ENCODE data around the gene GPATCH2.

Gene GPATCH2

GRCh38 chr1:217564207-217564606 lies 66.7 kb downstream of the GPATCH2 start:
- Histone ChIP-seq H3K27me3 (no peaks in the 10 kb centered on the region), H3K36me3 (no peaks in the 10 kb centered on the region), H3K9me3 (no peaks in the 10 kb centered on the region), H3K4me3 (ENCODE audit: low read depth in 1 of 2, low read length in 1 of 2) (no peak overlapping the region), H3K27ac (no peak overlapping the region), H3K4me1 (ENCODE audit: control insufficient read depth in 1 of 2, insufficient read depth in 1 of 2, low read depth in 1 of 2, low read length in 1 of 2) (no peaks in the 10 kb centered on the region)
- TF ChIP-seq CTCF (IDR thresholded peaks at IDR 0.05), result no peak

- TF ChIP-seq CTCF (IDR thresholded peaks at IDR 0.05), result no peak
- H3K27ac ChIP-seq, result no peak overlapping the region
Measured at GRCh38 chr1:217563179-217563578, 67.7 kb downstream of the GPATCH2 start.

GRCh38 chr1:217562229-217562878 lies 68.5 kb downstream of the GPATCH2 start:
- TF ChIP-seq CTCF (IDR thresholded peaks at IDR 0.05), result no peak

More at GRCh38 chr1:217563179-217563578, 67.7 kb downstream of the GPATCH2 start:
- no peaks in the 10 kb centered on the region for H3K4me1 ChIP-seq (ENCODE audit: control insufficient read depth in 1 of 2, insufficient read depth in 1 of 2, low read depth in 1 of 2, low read length in 1 of 2)
- H3K36me3 ChIP-seq, result no peaks in the 10 kb centered on the region
- no peaks in the 10 kb centered on the region for H3K9me3 ChIP-seq
- H3K4me3 ChIP-seq (ENCODE audit: low read depth in 1 of 2, low read length in 1 of 2), result no peak overlapping the region
- H3K27me3 ChIP-seq, result no peaks in the 10 kb centered on the region

GRCh38 chr1:217561446-217561845 lies 69.4 kb downstream of the GPATCH2 start:
- H3K36me3 ChIP-seq, result no peaks in the 10 kb centered on the region
- no peak overlapping the region for H3K27ac ChIP-seq
- no peak overlapping the region for H3K4me3 ChIP-seq (ENCODE audit: low read depth in 1 of 2, low read length in 1 of 2)
- H3K27me3 ChIP-seq, result no peaks in the 10 kb centered on the region
- no peak for TF ChIP-seq CTCF (IDR thresholded peaks at IDR 0.05)
- H3K9me3 ChIP-seq, result no peaks in the 10 kb centered on the region
- no peaks in the 10 kb centered on the region for H3K4me1 ChIP-seq (ENCODE audit: control insufficient read depth in 1 of 2, insufficient read depth in 1 of 2, low read depth in 1 of 2, low read length in 1 of 2)

More at GRCh38 chr1:217562229-217562878, 68.5 kb downstream of the GPATCH2 start:
- Histone ChIP-seq H3K4me3 (ENCODE audit: low read depth in 1 of 2, low read length in 1 of 2) (no peak overlapping the region), H3K36me3 (no peaks in the 10 kb centered on the region), H3K9me3 (no peaks in the 10 kb centered on the region), H3K27ac (no peak overlapping the region), H3K27me3 (no peaks in the 10 kb centered on the region), H3K4me1 (ENCODE audit: control insufficient read depth in 1 of 2, insufficient read depth in 1 of 2, low read depth in 1 of 2, low read length in 1 of 2) (no peaks in the 10 kb centered on the region)

- no peaks in the 10 kb centered on the region for H3K36me3 ChIP-seq
- H3K4me1 ChIP-seq (ENCODE audit: control insufficient read depth in 1 of 2, insufficient read depth in 1 of 2, low read depth in 1 of 2, low read length in 1 of 2), result no peaks in the 10 kb centered on the region
- no peak overlapping the region for H3K4me3 ChIP-seq (ENCODE audit: low read depth in 1 of 2, low read length in 1 of 2)
- no peak for TF ChIP-seq CTCF (IDR thresholded peaks at IDR 0.05)
- no peak overlapping the region for H3K27ac ChIP-seq
- H3K9me3 ChIP-seq, result no peaks in the 10 kb centered on the region
- H3K27me3 ChIP-seq, result no peaks in the 10 kb centered on the region
Measured at GRCh38 chr1:217554849-217555248, 76.0 kb downstream of the GPATCH2 start.
